HG03097 (cell line): ENCODE measurements around the gene ZNF646.

Experiments used
- ATAC-seq: cut with Tn5 transposase; IDR thresholded peaks from one replicate; pipeline ENCODE4 v1.9.1; 2021; ENCODE audit not compliant: unreplicated experiment, low FRiP score

The ZNF646 gene

DNA sequence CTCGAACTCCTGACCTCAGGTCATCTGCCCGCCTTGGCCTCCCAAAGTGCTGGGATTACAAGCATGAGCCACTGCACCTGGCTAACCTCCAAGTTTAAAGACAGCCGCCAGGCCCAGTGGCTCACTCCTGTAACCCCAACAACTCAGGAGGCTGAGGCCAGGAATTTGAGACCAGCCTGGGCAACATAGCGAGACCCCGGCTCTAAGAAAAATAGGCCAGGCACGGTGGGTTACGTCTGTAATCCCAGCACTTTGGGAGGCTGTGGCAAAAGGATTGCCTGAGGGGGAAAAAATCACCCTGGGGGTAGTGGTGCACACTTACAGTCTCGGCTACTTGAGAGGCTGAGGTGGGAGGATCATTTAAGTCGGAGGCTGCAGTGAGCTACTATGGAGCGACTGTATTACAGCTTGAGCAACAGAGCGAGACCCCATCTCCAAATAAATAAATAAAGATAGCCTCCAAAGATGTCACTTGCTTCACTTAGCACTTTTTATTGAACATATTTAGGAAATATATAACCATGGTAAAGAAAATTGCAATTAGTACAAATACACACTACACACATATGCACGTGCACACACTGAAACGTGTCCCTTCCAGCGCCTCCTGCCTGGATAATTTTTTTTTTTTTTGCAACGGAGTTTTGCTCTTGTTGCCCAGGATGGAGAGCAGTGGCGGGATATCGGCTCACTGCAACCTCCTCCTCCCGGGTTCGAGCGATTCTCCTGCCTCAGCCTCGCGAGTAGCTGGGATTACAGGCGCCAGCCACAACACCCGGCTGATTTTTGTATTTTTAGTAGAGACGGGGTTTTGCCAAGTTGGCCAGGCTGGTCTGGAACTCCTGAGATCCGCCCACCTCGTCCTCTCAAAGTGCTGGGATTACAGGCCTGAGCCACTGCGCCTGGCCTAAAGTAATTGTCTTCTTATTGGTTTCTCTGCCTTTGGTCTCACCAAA lies 32.6 kb downstream of the ZNF646 start:
- no peak for ATAC-seq

DNA sequence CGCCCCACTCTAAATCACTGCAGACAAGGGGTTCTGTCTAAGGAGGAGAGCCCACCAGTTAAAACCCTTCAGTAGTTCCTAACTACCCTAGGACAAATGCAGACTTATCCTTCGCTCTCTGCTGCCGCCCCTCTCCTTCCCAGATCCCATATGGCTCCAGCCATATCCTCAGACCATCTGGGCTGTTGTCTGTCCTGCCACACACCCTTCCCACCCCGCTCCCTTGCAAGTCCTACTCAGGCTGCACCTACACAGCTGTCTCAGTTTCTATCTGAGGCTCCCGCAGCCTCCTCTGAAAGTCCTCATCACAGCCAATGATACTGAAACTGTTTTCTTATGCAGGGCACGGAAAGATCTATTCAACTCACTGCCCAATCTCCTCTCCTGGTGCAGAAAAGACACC lies 33.2 kb downstream of the ZNF646 start:
- ATAC-seq, result peak; percentile 50

DNA sequence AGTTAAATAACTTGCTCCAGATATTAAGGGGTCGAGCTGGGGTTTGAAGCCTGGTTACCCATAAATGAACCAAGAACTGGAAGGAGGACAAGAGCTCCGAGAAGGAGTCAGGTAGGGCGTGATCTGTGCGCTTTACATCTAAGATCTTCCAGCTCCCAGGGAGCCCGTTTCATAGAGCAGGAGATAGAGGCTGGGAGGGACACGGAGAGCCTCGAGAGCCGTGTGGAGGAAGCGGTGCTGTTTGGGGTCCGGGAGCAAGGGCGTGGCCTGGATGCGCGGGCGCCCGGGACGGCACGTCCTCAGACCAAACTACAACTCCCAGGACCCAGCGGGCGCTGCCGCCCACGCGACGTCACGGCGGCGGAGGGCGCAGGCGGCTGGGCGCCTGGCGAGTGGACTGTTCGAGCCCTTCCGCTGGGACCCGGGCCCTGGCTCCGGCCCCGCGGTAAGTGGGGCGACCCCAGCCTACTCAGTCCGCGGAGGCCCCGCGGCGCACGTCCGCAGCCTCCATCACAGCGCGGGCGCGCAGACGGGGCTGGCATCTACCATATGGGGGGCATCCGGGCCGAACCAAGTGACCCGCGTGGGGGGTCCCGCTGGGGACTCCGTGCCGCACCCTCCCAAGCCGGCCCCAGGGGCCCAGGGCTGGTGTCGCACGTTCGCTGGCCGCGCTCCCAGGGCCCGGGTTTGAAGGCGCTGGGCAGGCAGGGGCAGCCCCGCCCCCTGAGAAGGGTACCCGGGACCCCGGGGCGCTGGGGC lies 34.0 kb downstream of the ZNF646 start, which contains the start of gene BCKDK:
TSS of gene BCKDK (plus strand) at position 352 of the 759 bp plus-strand sequence. CDS start 838 bp downstream, outside the sequence.
- peak; percentile 68 for ATAC-seq

DNA sequence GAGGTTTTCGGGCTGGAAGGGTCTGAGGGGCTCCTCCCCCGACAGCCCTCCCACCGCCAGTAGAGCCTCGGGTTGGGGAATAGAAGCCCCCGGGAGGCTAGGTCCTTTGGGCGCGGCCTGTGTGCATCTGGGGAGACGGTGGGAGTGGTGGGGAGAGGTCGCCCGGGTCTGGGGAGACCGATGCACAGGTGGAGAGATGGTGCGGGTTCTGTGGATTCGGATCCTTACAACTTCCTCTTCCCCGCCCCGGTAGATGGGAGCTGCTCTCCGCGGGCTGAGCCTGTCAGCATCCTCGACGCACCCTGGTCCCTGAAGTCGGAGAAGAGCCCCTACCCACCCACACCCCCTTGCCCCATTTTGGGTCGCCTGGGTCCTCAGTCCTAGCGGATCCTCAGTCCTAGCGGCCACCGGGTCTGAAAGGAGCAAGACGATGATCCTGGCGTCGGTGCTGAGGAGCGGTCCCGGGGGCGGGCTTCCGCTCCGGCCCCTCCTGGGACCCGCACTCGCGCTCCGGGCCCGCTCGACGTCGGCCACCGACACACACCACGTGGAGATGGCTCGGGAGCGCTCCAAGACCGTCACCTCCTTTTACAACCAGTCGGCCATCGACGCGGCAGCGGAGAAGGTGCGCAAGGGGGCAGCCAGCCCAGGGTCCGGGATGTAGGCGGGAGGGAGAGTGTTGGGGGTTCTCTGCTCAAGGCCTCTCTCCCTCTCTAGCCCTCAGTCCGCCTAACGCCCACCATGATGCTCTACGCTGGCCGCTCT lies 34.8 kb downstream of the ZNF646 start:
- ATAC-seq, result no peak

DNA sequence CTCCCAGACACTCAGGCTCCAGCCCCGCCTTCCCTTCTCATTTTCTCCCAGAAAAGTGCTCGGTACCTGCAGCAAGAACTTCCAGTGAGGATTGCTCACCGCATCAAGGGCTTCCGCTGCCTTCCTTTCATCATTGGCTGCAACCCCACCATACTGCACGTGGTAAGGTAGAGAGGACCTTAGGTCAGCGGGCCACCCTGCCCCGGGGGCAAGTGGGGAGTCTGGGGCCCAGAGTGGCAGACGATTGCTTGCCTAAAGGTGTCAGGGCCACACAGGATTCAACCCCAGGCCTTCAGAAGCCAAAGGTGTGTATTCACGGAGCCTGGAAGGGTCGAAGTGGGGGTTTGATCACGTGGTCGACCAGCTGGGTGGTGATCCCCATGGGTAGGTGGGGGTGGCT lies 35.4 kb downstream of the ZNF646 start:
- no peak for ATAC-seq

- ATAC-seq, result no peak
Measured at GRCh38 chr16:31110106-31111034, 36.1 kb downstream of the ZNF646 start.

DNA sequence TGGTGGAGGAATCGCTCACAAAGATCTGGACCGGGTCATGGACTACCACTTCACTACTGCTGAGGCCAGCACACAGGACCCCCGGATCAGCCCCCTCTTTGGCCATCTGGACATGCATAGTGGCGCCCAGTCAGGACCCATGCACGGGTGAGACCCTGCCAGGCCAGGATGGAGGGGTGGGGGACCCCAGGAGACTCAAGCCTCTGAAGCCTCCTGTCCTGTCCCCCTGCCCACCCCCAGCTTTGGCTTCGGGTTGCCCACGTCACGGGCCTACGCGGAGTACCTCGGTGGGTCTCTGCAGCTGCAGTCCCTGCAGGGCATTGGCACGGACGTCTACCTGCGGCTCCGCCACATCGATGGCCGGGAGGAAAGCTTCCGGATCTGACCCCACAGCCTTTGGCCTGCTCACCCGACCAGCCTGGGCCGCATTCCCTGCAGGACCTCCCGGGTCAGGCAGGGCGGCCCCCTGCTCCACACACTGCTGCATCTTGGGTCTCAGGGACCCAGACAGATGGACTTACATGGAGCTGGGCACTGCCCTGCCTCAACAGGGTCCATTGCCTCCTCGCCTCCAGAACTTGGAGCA lies 37.8 kb downstream of the ZNF646 start:
- ATAC-seq, result no peak

DNA sequence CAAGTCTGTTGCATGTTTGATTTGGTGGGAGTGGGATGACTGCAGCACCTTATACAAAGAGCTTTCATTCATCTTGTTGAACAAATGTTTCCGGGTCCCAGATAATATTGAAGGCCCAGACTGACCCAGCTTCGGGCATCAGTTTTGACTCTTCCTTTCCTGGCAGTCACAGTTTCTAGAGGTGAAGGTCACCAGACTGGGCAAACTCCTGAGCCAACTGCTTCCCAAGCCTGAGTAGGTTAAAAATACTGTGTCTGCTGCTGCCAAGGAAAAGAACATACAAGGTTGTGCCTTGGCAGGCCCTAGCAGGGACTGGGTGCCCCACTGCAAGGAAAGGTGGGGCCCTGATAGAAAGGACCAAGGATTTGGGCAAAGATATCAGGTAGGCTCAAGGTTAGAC lies 38.5 kb downstream of the ZNF646 start:
- ATAC-seq, result no peak

DNA sequence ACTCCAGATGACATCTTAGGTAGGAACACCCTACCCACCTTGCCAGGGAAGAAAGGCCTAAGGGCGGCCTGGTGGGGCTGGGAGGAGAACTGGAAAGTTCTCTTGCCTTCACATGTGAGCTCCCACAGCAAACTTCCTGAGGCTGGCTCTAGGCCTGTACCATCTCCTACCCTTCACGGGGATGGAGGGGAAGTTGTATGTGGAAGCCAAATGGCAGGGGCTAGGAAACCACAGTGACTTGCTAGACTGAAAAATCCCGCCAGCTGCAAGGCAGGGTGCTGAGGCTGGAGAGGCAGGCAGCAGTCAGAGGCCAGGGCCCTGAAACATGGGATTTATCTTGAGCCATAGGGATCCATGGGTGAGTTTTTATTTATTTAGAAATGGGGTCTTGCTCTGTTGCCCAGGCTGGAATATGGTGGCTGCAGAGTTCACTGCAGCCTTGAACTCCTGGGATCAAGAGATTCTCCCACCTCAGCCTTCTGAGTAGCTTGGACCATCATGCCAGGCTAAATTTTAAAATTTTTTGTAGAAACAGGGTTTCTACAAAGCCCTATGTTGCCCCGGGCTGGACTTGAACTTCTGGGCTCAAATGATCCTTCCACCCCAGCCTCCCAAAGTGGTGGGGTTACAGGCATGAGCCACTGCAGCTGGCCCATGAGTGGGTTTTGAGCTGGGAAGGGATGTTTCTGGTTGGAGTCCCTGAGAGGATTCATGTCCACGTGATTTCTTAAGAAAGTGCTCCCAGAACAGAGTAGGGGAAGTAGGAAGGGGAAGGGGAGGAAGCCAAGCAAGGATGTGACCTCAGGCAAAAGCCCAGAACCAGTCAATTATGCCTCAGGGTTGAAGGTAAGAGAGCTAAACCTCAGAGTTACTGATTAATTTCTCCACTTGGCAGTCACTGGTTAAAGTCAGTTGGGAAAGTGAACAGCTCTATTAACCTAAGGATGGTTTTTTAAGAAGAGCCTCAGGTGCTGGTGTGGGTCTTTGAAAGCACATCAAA lies 39.2 kb downstream of the ZNF646 start:
- no peak for ATAC-seq

DNA sequence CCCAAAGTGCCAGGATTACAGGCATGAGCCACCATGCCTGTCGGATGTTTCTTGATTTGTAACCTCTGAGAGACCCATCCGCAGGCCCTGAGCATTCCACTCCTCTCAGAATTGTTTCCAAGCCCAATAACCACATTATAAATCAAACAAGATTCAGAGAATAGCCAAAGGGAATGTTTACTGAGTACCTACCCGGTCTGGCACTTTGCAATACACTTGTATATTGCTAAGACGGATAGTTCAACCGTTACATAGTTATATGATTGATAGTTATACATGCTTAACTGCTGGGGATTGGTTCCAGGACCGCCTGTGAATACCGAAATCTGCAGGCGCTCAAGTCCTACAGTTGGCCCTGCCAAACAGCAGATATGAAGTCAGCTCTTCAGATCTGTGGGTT lies 40.2 kb downstream of the ZNF646 start:
- ATAC-seq, result no peak

GRCh38 chr16:31117384-31118222 lies 43.4 kb downstream of the ZNF646 start, which contains the start of gene KAT8:
Gene KAT8 (plus strand): TSS chr16:31117664. CDS start chr16:31117682, 18 bp downstream.
- peak; percentile 84 for ATAC-seq

GRCh38 chr16:31118223-31119155 lies 44.3 kb downstream of the ZNF646 start:
- no peak for ATAC-seq

GRCh38 chr16:31120129-31120528 lies 45.9 kb downstream of the ZNF646 start:
- no peak for ATAC-seq

GRCh38 chr16:31125844-31126243 lies 51.6 kb downstream of the ZNF646 start:
- no peak for ATAC-seq

DNA sequence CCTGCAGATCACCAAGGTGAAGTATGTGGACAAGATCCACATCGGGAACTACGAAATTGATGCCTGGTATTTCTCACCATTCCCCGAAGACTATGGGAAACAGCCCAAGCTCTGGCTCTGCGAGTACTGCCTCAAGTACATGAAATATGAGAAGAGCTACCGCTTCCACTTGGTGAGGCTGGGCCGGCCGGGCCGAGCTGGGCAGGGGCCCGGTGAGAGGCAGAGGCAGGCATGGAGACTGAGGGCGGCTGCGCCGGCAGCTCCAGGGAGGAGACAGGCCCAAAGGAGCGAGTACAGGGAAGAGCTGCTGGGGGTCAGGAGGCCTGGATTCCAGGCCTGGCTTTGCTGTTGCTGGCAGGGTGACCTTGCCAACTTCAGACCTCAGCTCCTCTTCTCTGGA lies 53.0 kb downstream of the ZNF646 start:
- no peak for ATAC-seq
